Superior temporal gyrus (tissue), 1 donor: ENCODE results near the gene LDB2.
A peak's percentile ranks its signal among the peaks of the same experiment; 100 is the strongest.

Experiments used
- DNase-seq: peaks from one replicate; pipeline ENCODE4 v3.0.0-alpha.2; 2016; ENCODE audit errors: extremely low spot score

Gene LDB2

GRCh38 chr4:16802044-16802443, 96.4 kb downstream of the LDB2 start:
- DNase-seq: no peak

GRCh38 chr4:16801356-16801755, 97.1 kb downstream of the LDB2 start:
- no peak for DNase-seq

GRCh38 chr4:16794816-16795445, 103.5 kb downstream of the LDB2 start:
- peak; percentile 80 for DNase-seq

GRCh38 chr4:16791460-16791859, 107.0 kb downstream of the LDB2 start:
- no peak for DNase-seq

GRCh38 chr4:16790508-16790907, 107.9 kb downstream of the LDB2 start:
- no peak for DNase-seq

GRCh38 chr4:16788868-16789267, 109.6 kb downstream of the LDB2 start:
- no peak for DNase-seq

GRCh38 chr4:16785793-16786527, 112.5 kb downstream of the LDB2 start:
- no peak for DNase-seq

GRCh38 chr4:16783119-16783518, 115.3 kb downstream of the LDB2 start:
- DNase-seq: no peak

GRCh38 chr4:16779028-16779675, 119.3 kb downstream of the LDB2 start:
- DNase-seq: no peak

- DNase-seq: no peak
These were observed 120.7 kb downstream of the LDB2 start for GRCh38 chr4:16777726-16778125.

- DNase-seq: peak; percentile 63
These were observed 122.9 kb downstream of the LDB2 start for GRCh38 chr4:16775411-16776154.

GRCh38 chr4:16772366-16772850, 126.0 kb downstream of the LDB2 start:
- DNase-seq: no peak

GRCh38 chr4:16770710-16771285, 127.6 kb downstream of the LDB2 start:
- DNase-seq: no peak

GRCh38 chr4:16767861-16768260, 130.6 kb downstream of the LDB2 start:
- no peak for DNase-seq

- no peak for DNase-seq
These were observed 131.2 kb downstream of the LDB2 start for GRCh38 chr4:16767251-16767650.

- DNase-seq: no peak
These were observed 132.9 kb downstream of the LDB2 start for GRCh38 chr4:16765546-16765945.

GRCh38 chr4:16764622-16765021, 133.8 kb downstream of the LDB2 start:
- DNase-seq: no peak

GRCh38 chr4:16760617-16761363, 137.7 kb downstream of the LDB2 start:
- DNase-seq: no peak

- no peak for DNase-seq
These were observed 138.4 kb downstream of the LDB2 start for GRCh38 chr4:16759931-16760582.

- DNase-seq: no peak
These were observed 139.6 kb downstream of the LDB2 start for GRCh38 chr4:16758816-16759215.

GRCh38 chr4:16758255-16758654, 140.2 kb downstream of the LDB2 start:
- DNase-seq: no peak
